Stomach (tissue), 9 donors: ENCODE measurements around the gene WASF2. TPM values are rescaled to one million over a fixed set of nuclear protein-coding genes. Genes with fewer than 3 reads are reported as not detected.

Experiments used
- DNase-seq, 2 donors: peaks; one replicate each; pipeline versions ENCODE4 v3.0.0 to v3.0.0-alpha.2; 2013 to 2019
- H3K27ac ChIP-seq, 5 donors: fragments of 200-600 bp in 4 of 5; sonication (generic) in 4 of 5; one replicate each; pipeline ENCODE4 v1.5.1; 2013 to 2019; ENCODE audit warnings: mild to moderate bottlenecking in 1 of 5, moderate library complexity in 1 of 5
- H3K27me3 ChIP-seq, 3 donors: fragments of 200-600 bp; sonication (generic); one replicate each; pipeline ENCODE4 v1.5.1; 2017 to 2019; ENCODE audit warnings: mixed run types in 1 of 3
- H3K36me3 ChIP-seq, 4 donors: fragments of 200-600 bp; sonication (generic); 1 replicate in 3 of 4; 2 replicates in 1 of 4; pipeline ENCODE4 v1.5.1; 2016 to 2019
- H3K4me1 ChIP-seq, 4 donors: fragments of 200-600 bp; sonication (generic); one replicate each; pipeline ENCODE4 v1.5.1; 2016 to 2019
- H3K4me3 ChIP-seq, 4 donors: fragments of 200-600 bp; sonication (generic) in 3 of 4; one replicate each; pipeline ENCODE4 v1.5.1; 2016 to 2019; ENCODE audit warnings: mild to moderate bottlenecking in 1 of 4
- H3K9me3 ChIP-seq, 4 donors: fragments of 200-600 bp; sonication (generic); one replicate each; pipeline ENCODE4 v1.5.1; 2016 to 2019
- CTCF ChIP-seq, 7 experiments: fragments of 450-650 bp in 4 of 7; fragments of 200-600 bp in 3 of 7; sonication (generic) in 3 of 7; IDR thresholded peaks; one replicate each; pipeline ENCODE4 v1.5.1; 2016 to 2019; ENCODE audit warnings: antibody characterized with exemption in 7 of 7, control low read depth in 2 of 7, mild to moderate bottlenecking in 1 of 7
- EP300 ChIP-seq: sonication (generic); formaldehyde crosslinking; IDR thresholded peaks from one replicate; pipeline ENCODE4 v1.6.1; 2017; ENCODE audit warnings: antibody characterized with exemption
- POLR2A ChIP-seq, 4 donors: fragments of 450-650 bp; IDR thresholded peaks; one replicate each; pipeline ENCODE4 v1.6.1; 2016; ENCODE audit warnings: antibody characterized with exemption in 4 of 4, control low read depth in 2 of 4, mild to moderate bottlenecking in 1 of 4, moderate library complexity in 1 of 4
- POLR2AphosphoS5 ChIP-seq, 3 donors: sonication (generic); formaldehyde crosslinking; IDR thresholded peaks; one replicate each; pipeline ENCODE4 v1.6.1; 2016; ENCODE audit warnings: antibody characterized with exemption in 3 of 3
- WGBS, 5 donors: extraction: QIAGEN DNeasy Blood & Tissue Kit in 3 of 5; methylation state at CpG; one replicate each; pipeline versions ENCODE4 v1.1.5 to v1.1.7; 2013 to 2018; 5-methylcytosine and 5-hydroxymethylcytosine counted together
- intact Hi-C: fragments of 100-400 bp; cut with DNase I; formaldehyde crosslinking; loops from one replicate; pipeline ENCODE4 v1.15.1; 2023; ENCODE audit warnings: low total_unique reads
- polyA plus RNA-seq, 3 donors: library from polyadenylated mRNA; stranded (reverse); fragments of 200-250 nt; gene quantifications; one replicate each; pipeline ENCODE4 v1.2.3, GENCODE V29; 2013
- total RNA-seq, 5 donors: library from RNA; depleted of rRNA; stranded (reverse); fragments of >200 nt; gene quantifications; one replicate each; pipeline versions ENCODE4 v1.1.0 to v1.2.3, GENCODE V29; 2014 to 2016
- donor health status: healthy with polysubstance abuse.
- donor health status: Bipolar disorder and iron deficiency.
- donor health status: healthy.

WASF2 gene
- total and polyA plus RNA-seq, 8 donors, result 24.7 to 82.1 (median 54.7) TPM

- H3K27ac ChIP-seq, result peak overlapping the region; percentile 45 to 82 (median 69)
- peaks cover 43 to 87% (median 81%) of the 10 kb centered on the region in 4 donors for H3K36me3 ChIP-seq
- intact Hi-C loops, result loop anchor here (5.0 kb wide), 1 partner anchor 36 kb away; the partner anchor contains the start of gene GPR3
- peak overlapping the region; percentile 29 to 47 (median 34) for H3K4me3 ChIP-seq
- TF ChIP-seq CTCF (IDR thresholded peaks at IDR 0.05) (no peak), POLR2A (IDR thresholded peaks at IDR 0.05) (no peak), POLR2AphosphoS5 (IDR thresholded peaks at IDR 0.05) (peak in 2 of 3 donors; percentile 68 to 71), EP300 (no peak)
- 25 to 53% (median 37%) methylated on average over 8 to 37 of the region's 37 CpGs for WGBS, 5 donors
- H3K27me3 ChIP-seq, result no peaks in the 10 kb centered on the region
- peak; percentile 86 to 91 for DNase-seq
- H3K4me1 ChIP-seq, result peaks cover 16 to 40% (median 29%) of the 10 kb centered on the region in 4 donors
- no peaks in the 10 kb centered on the region for H3K9me3 ChIP-seq
These were observed 133.2 kb downstream of the WASF2 start for GRCh38 chr1:27356619-27357280.

GRCh38 chr1:27356277-27356618 lies 133.7 kb downstream of the WASF2 start:
- no peaks in the 10 kb centered on the region for H3K27me3 ChIP-seq
- intact Hi-C loops, result loop anchor here (5.0 kb wide), 1 partner anchor 36 kb away; the partner anchor contains the start of gene GPR3
- TF ChIP-seq EP300, result no peak
- TF ChIP-seq POLR2AphosphoS5 (IDR thresholded peaks at IDR 0.05), result no peak
- no peak for TF ChIP-seq CTCF (IDR thresholded peaks at IDR 0.05)
- TF ChIP-seq POLR2A (IDR thresholded peaks at IDR 0.05), result no peak
- peaks cover 16 to 45% (median 30%) of the 10 kb centered on the region in 4 donors for H3K4me1 ChIP-seq
- WGBS, 5 donors, result 66 to 81% (median 71%) methylated on average over 13 of the region's 13 CpGs
- H3K36me3 ChIP-seq, result peaks cover 43 to 87% (median 76%) of the 10 kb centered on the region in 4 donors
- peak overlapping the region; percentile 29 to 47 (median 34) for H3K4me3 ChIP-seq
- H3K9me3 ChIP-seq, result no peaks in the 10 kb centered on the region
- peak overlapping the region in 3 of 5 donors; percentile 69 to 82 (median 71) for H3K27ac ChIP-seq
- peak in 1 of 2 donors; percentile 13 for DNase-seq

- Histone ChIP-seq H3K9me3 (no peaks in the 10 kb centered on the region), H3K4me3 (no peak overlapping the region), H3K36me3 (peaks cover 43 to 87% (median 70%) of the 10 kb centered on the region in 4 donors), H3K4me1 (peaks cover 21 to 48% (median 35%) of the 10 kb centered on the region in 4 donors), H3K27ac (no peak overlapping the region), H3K27me3 (peaks cover 0 to 2% (median 0%) of the 10 kb centered on the region in 3 donors)
- intact Hi-C loops, result loop anchor here (5.0 kb wide), 1 partner anchor 37 kb away; the partner anchor contains the start of gene GPR3
- 85 to 92% (median 89%) methylated on average over 5 of the region's 5 CpGs for WGBS, 5 donors
- TF ChIP-seq CTCF (IDR thresholded peaks at IDR 0.05) (no peak), POLR2A (IDR thresholded peaks at IDR 0.05) (no peak), EP300 (no peak), POLR2AphosphoS5 (IDR thresholded peaks at IDR 0.05) (no peak)
- no peak for DNase-seq
These were observed 134.3 kb downstream of the WASF2 start for GRCh38 chr1:27355683-27356082.

Other genes with a start within 250 kb of the WASF2 start
- gene TMEM222, start 168.0 kb downstream of the WASF2 start, total RNA-seq, result 10 to 100 TPM in 3 of 5 donors, 1 to 10 TPM in 2; 1.8 to 18.8 (median 16.5) TPM
- 10 to 100 TPM; 28.5 to 39.9 (median 38.6) TPM for gene TMEM222, start 168.0 kb downstream of the WASF2 start, polyA plus RNA-seq
- gene SYTL1, start 148.1 kb downstream of the WASF2 start, total RNA-seq, result 10 to 100 TPM; 15.6 to 65.1 (median 23.2) TPM
- 100 to 1,000 TPM in 2 of 3 donors, 10 to 100 TPM in 1; 78.5 to 222 (median 137) TPM for gene SYTL1, start 148.1 kb downstream of the WASF2 start, polyA plus RNA-seq
- 10 to 100 TPM; 11.6 to 38.5 (median 25.8) TPM for gene MAP3K6, start 123.2 kb downstream of the WASF2 start, total RNA-seq
- gene MAP3K6, start 123.2 kb downstream of the WASF2 start, polyA plus RNA-seq, result 100 to 1,000 TPM in 1 of 3 donors, 10 to 100 TPM in 2; 43.4 to 110 (median 48.0) TPM
- gene FCN3, start 115.3 kb downstream of the WASF2 start, total RNA-seq, result 10 to 100 TPM in 1 of 5 donors, 1 to 10 TPM in 1, under 1 TPM in 1, not detected in 2; 0.55 to 15.2 (median 2.8) TPM
- gene FCN3, start 115.3 kb downstream of the WASF2 start, polyA plus RNA-seq, result 10 to 100 TPM in 1 of 3 donors, 1 to 10 TPM in 2; 4.1 to 10.8 (median 5.0) TPM
- not detected for gene CD164L2, start 106.8 kb downstream of the WASF2 start, total RNA-seq
- gene CD164L2, start 106.8 kb downstream of the WASF2 start, polyA plus RNA-seq, result 1 to 10 TPM in 2 of 3 donors, not detected in 1; 1.5 to 8.7 TPM
- gene GPR3, start 97.5 kb downstream of the WASF2 start, total RNA-seq, result under 1 TPM in 2 of 5 donors, not detected in 3; 0.18 to 0.43 TPM
- gene GPR3, start 97.5 kb downstream of the WASF2 start, polyA plus RNA-seq, result under 1 TPM in 2 of 3 donors, not detected in 1; 0.25 to 0.30 TPM
- 10 to 100 TPM; 10.8 to 95.0 (median 35.1) TPM for gene AHDC1, start 114.0 kb upstream of the WASF2 start, total RNA-seq
- 10 to 100 TPM in 1 of 3 donors, 1 to 10 TPM in 2; 5.8 to 10.3 (median 8.3) TPM for gene AHDC1, start 114.0 kb upstream of the WASF2 start, polyA plus RNA-seq
- 1 to 10 TPM in 3 of 5 donors, not detected in 2; 6.7 to 8.8 (median 7.0) TPM for gene FGR, start 145.0 kb upstream of the WASF2 start, total RNA-seq
- gene FGR, start 145.0 kb upstream of the WASF2 start, polyA plus RNA-seq, result 1 to 10 TPM; 3.1 to 9.9 (median 4.6) TPM
- 10 to 100 TPM in 3 of 5 donors, 1 to 10 TPM in 1, not detected in 1; 6.1 to 65.2 (median 34.3) TPM for gene IFI6, start 182.0 kb upstream of the WASF2 start, total RNA-seq
- 10 to 100 TPM; 13.4 to 95.2 (median 40.0) TPM for gene IFI6, start 182.0 kb upstream of the WASF2 start, polyA plus RNA-seq
- 100 to 1,000 TPM in 1 of 5 donors, 10 to 100 TPM in 4; 11.2 to 125 (median 18.5) TPM for gene FAM76A, start 235.8 kb upstream of the WASF2 start, total RNA-seq
- 1 to 10 TPM; 3.7 to 7.8 (median 4.0) TPM for gene FAM76A, start 235.8 kb upstream of the WASF2 start, polyA plus RNA-seq